Amniotic stem cell (primary cell): ENCODE measurements around the gene PRRX2.
"Not testable (repeated sequence)": the region's sequence is repeated elsewhere in the genome, so short reads cannot be mapped to it uniquely, and the experiment has no call there.

Source experiments
- DNase-seq: peaks from one replicate; lab custom pipeline; 2025; lab: John Stamatoyannopoulos, UW

The PRRX2 gene

GRCh38 chr9:129761293-129761900, 96.0 kb downstream of the PRRX2 start:
- no peak for DNase-seq

GRCh38 chr9:129761901-129762369, 96.5 kb downstream of the PRRX2 start:
- DNase-seq: no peak

- not testable (repeated sequence) for DNase-seq
Measured at GRCh38 chr9:129762370-129762984, 97.0 kb downstream of the PRRX2 start.

- DNase-seq: no peak
Measured at GRCh38 chr9:129762985-129763926, 97.8 kb downstream of the PRRX2 start.

- DNase-seq: no peak
Measured at GRCh38 chr9:129765764-129766317, 100.4 kb downstream of the PRRX2 start.

GRCh38 chr9:129768486-129768885, 103.0 kb downstream of the PRRX2 start:
- DNase-seq: no peak

GRCh38 chr9:129769669-129770068, 104.2 kb downstream of the PRRX2 start:
- no peak for DNase-seq

- DNase-seq: no peak
Measured at GRCh38 chr9:129770741-129771140, 105.3 kb downstream of the PRRX2 start.
